Measurements from ENCODE around the gene HCK. TPM values are rescaled to one million over a fixed set of nuclear protein-coding genes. Genes with fewer than 3 reads are reported as not detected.
A peak's percentile ranks its signal among the peaks of the same experiment; 100 is the strongest.

Gene HCK
- total and polyA plus RNA-seq, 8 donors: 0.42 to 12.9 (median 2.2) TPM

GRCh38 chr20:32109392-32110172 is 57.5 kb downstream of the HCK start, which contains the start of gene TM9SF4:
TM9SF4 (plus strand) TSS chr20:32109714; CDS start chr20:32109741, 27 bp downstream.
- Histone ChIP-seq H3K27me3 (no peaks in the 10 kb centered on the region), H3K27ac (peak within 1 kb of the TSS; percentile 97 to 100 (median 99)), H3K4me1 (peaks cover 0 to 15% (median 4%) of the 10 kb centered on the region in 3 donors), H3K9me3 (no peaks in the 10 kb centered on the region), H3K36me3 (no peaks in the 10 kb centered on the region), H3K4me3 (peak within 1 kb of the TSS; percentile 81 to 99 (median 86))
- no peak for TF ChIP-seq CTCF (IDR thresholded peaks at IDR 0.05)
- FAIRE-seq: no peak
- 0% methylated on average over 38 of the region's 38 CpGs for WGBS, 2 donors
- peak; percentile 89 to 91 (median 90) for DNase-seq
- peak; percentile 96 to 97 (median 96) for ATAC-seq
- intact Hi-C loops (cut with DNase I): no loop called here

DNA sequence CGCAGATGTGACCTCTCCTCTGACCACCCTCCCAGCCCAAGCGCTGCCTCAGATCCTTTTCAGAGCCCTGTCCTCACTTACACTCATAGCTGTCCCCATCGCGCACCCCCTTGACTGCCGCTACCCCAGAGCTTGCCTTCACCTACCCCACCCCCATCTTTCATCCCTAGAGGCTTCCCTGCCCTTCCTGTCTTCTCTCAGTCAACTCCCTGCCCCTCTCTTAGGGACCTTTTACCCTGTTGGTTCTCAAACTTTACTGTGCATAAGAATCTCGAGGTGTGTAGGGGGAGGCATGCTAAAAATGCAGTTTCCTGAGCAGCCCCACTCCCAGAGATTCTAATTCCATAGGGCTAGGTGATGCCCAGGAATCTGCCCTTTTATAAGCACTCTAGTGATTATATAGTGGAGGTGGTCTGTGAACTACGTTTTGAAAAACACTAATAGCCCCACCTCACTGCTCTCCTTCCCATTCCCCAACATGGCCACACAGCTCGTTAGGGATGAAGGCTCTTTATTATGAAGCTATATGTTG is 58.2 kb downstream of the HCK start:
- no peak for TF ChIP-seq CTCF (IDR thresholded peaks at IDR 0.05)
- Histone ChIP-seq H3K36me3 (no peaks in the 10 kb centered on the region), H3K4me1 (peaks cover 0 to 15% (median 4%) of the 10 kb centered on the region in 3 donors), H3K27ac (peak overlapping the region in 2 of 4 donors; percentile 97 to 99), H3K4me3 (peak overlapping the region; percentile 81 to 99 (median 86)), H3K9me3 (no peaks in the 10 kb centered on the region), H3K27me3 (no peaks in the 10 kb centered on the region)
- WGBS, 2 donors: 1 to 2% methylated on average over 8 of the region's 8 CpGs
- FAIRE-seq (no peak), DNase-seq (peak in 2 of 6 donors; percentile 21 to 31), ATAC-seq (peak in 3 of 4 donors; percentile 12 to 15 (median 15))
- intact Hi-C loops (cut with DNase I): no loop called here

GRCh38 chr20:32110727-32111126 is 58.7 kb downstream of the HCK start:
- no peak for TF ChIP-seq CTCF (IDR thresholded peaks at IDR 0.05)
- no peak for FAIRE-seq
- Histone ChIP-seq H3K4me3 (peak overlapping the region in 2 of 4 donors; percentile 81 to 99), H3K27ac (no peak overlapping the region), H3K4me1 (peaks cover 0 to 15% (median 4%) of the 10 kb centered on the region in 3 donors), H3K9me3 (no peaks in the 10 kb centered on the region), H3K36me3 (no peaks in the 10 kb centered on the region), H3K27me3 (no peaks in the 10 kb centered on the region)
- WGBS, 2 donors: 64 to 74% methylated on average over 3 of the region's 3 CpGs
- no peak for ATAC-seq
- intact Hi-C loops (cut with DNase I): no loop called here
- DNase-seq: no peak

DNA sequence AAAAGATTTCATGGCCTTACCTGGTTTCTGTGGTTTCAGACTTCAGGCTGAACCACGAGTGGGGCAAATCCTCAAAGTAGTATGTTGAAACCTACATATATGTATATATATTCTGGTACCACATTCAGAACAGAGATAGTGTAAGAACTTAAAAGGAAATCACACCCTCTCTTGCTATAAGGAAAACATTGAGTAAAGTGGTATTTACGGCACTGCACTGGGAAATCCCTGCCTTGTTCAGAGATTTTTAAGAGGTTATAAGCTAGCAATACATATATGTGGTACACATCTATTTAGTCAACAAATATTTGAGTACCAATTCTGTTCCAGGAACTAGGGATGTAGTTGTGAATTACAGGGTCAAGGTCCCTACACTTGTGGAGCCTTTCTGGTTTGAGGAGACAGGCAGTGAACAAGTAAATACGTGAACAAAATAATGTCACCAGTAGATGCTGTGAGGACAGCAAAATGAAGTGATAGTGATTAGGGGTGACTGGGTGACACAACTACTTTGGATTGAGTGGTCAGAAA is 59.2 kb downstream of the HCK start:
- Histone ChIP-seq H3K4me1 (peaks cover 0 to 16% (median 4%) of the 10 kb centered on the region in 3 donors), H3K27ac (no peak overlapping the region), H3K36me3 (no peaks in the 10 kb centered on the region), H3K27me3 (no peaks in the 10 kb centered on the region), H3K4me3 (no peak overlapping the region), H3K9me3 (no peaks in the 10 kb centered on the region)
- no peak for FAIRE-seq
- WGBS, 2 donors: 61 to 71% methylated on average over 3 of the region's 3 CpGs
- TF ChIP-seq CTCF (IDR thresholded peaks at IDR 0.05): no peak
- DNase-seq: no peak
- intact Hi-C loops (cut with DNase I): no loop called here
- ATAC-seq: no peak

All from pancreas (tissue), 10 donors.